Hematopoietic multipotent progenitor cell treated with erythropoietin and hydrocortisone succinate and interleukin-3 and kit ligand, for 4 days (in vitro differentiated cells): ENCODE measurements around the gene ARSB.
"Not testable (repeated sequence)": the region's sequence is repeated elsewhere in the genome, so short reads cannot be mapped to it uniquely, and the experiment has no call there.

ENCODE experiments used
- DNase-seq: peaks from one replicate; pipeline ENCODE4 v3.0.0-alpha.2; 2015

The ARSB gene

DNA sequence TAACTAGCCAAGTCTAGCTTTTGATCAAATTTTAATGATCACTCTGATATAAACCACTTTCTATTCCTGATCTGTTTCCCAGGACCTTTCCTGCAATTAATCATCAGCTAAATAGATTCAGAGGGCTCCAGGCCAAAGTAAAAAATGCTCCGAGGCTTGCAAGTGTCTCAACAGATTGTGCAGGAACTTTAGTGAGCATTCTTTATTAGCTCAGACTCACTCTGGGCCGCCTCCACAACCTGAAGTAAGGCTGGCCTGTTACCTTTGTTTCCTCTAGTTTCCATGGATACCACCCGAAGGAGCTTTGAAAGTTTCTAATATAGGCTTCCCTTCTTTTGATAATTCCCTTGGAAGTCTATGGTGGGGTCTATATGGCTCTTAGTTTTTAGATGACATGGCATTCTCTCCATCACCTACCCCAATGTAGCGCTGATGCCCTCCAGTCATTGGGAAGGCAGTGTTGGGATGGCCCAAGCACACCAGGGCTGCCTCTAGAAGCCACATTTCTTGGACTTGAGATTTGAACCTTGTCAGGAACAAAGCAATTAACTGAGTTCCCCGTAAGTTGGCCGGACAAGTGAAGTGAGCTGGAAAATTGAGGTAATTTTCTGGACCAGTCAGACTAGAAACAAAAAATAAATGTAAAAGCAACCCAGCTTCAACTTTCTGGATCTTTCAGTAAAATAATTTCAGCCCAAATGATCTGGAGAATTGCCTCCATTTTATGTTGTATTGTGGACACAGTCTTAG, 238.9 kb downstream of the ARSB start:
- DNase-seq: no peak

DNA sequence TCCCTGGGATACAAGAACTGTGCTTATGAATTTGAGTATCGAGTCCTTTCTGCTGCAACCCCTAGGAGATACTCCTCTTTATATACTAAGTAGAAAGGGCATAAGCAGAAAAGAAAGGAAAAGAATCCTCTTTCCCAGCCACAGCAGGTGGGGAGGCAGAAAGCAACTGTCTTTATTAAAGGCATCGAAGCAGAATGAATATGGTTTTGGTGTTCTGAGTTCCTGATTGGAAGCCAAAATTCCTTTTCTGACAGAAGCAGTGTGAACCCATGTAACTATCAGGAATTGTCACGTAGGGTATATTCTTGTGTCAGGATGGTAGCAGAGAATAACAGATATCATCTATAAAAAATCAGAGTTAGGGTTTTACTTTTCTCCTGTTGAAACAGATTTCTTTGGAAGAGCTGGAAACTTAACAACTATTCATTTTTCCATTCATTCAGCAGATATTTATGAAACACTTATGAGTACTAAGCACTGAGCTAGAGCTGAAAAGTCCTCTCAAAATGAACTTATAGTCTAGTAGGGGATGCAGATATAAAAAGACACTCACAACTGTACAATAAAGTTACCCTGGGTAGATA, 240.1 kb downstream of the ARSB start:
- no peak for DNase-seq

DNA sequence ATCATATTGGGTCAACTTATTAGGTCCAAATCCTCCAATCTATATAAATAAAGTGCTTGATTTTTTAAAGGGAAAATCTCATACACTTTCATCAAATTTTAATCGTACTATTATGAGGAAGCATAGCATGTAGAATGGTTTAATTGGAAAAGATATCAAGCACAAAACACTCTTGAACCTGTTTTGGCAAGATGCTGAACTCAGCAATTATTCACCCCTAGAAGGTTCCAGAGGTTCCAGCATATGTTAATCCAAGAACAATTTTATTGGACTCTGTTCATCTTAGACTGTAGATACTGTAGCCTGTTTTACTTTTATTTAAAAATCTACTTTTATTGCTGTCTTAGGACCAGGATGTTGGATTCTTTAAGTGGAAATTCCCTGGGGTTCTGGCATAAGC, 244.1 kb downstream of the ARSB start:
- DNase-seq: no peak

DNA sequence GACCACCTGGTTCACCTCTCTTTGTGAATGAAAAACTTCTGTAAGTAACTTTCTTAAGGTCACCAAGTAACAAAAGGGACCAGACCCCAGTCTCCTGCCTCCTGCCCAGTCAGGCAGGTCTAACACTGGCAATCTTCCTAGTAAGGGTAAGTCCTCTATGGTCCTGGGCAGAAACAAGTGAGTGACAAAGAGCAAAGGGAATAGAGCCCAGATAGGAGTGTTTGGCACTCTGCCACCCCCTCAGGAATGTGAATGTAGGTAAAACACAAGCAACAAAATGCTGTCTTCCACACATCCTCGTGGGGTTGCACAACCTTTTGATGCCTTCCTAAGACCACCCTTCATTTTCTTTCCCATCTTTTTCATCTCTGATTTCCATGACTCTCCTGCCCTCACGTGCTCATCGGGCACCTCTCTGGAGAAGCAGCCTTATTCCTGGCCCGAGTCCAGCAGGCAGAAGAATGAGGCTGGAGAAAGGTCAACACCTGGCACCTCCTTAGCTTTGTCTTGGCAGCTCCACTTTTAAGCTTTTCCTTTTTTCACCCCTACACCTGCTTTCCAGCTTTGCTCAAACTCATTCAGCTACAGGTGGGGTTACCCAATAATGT, 246.3 kb downstream of the ARSB start:
- no peak for DNase-seq

DNA sequence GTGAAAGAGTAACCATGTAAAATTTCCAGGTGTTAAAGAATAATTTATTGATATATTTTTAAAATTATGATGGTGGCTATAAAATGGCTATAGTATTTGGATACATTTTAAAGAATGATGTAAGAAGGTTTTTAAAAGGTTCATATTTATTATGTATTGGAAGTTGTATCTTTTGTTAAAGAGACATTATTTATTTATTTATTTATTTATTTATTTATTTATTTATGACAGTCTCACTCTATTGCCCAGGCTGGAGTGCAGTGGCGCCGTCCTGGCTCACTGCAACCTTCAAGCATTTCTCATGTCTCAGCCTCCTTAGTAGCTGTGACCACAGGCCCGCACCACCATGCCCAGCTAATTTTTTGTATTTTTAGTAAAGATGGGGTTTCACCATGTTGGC, 247.0 kb downstream of the ARSB start:
- no peak for DNase-seq

DNA sequence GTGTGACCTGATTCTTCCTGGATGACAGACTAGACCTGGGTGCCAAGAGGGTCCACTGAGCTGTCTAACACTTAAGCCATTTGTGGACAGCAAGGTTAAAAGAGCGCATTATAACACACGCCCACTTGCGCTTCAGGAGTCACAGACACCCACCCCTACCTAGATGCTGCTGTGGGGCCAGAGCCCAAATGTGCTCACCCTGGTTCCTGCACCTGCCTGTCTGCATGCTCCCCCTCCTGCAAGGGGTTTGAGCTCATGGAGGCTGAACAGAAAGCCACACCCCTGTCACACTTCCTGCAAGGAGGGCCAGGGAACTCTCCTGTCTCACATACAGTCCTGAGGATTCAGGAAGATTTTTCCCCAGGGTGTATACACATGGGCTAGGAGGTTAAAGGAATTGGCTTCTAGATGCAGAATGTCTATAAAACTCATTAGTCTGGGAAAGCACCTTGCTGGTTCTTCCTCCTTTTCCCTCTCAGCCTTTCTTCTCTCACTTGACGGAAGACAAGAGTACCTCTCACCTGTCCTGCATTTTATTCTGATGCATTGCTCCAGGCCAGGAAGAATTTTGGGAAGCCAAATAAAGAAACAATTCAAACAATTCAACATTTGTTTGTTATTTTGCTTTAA, 249.2 kb downstream of the ARSB start:
- no peak for DNase-seq

DNA sequence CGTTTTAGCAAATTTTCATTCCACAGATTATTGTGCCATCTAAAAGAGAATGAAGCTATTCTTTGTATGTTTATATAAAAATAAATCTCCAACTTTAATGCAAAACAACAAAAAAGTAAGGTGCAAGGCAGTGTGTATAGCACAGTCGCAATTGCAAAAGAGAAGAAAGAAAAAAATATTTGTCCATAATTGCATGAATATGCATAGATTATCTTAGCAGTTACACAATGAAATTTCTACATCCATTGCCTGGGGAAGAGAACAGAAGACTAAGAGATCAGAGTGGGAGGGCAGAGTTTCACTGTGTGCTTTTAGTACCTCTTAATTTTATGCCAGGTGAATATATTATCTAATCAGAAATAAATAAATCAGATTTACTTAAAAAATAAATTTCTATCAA, 250.2 kb downstream of the ARSB start:
- DNase-seq: no peak

DNA sequence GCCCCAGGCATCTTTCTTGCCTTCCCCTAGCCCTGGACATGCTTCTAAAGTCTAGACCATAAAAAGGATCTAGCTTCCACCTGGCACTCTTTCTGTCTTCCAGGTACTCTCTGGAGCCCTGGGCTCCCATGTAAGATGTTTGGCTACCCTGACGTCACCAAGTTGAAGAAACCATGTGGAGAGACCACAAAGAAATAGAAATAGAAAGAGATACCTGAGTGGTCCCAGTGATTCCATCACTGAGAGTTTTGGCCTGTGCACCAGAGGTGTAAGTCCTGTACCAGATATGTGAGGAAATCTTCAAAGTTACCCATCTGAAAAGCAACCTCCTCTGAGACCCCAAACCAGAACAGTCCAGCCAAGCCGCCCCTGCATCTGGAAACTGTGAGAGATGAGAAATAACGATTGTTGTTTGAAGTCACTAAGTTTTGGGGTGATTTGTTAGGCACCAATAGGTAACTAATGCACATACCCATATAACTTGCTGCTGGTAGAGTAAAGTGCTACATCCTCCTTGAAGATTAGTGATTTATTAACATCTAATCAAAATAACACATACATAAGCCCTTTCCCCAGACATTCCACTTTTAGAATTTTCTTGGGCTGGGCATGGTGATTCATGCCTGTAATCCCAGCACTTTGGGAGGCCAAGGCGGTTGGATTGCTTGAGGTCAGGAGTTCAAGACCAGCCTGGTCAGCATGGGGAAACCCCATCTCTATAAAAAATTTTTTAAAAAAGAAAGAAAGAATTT, 250.8 kb downstream of the ARSB start:
- no peak for DNase-seq

DNA sequence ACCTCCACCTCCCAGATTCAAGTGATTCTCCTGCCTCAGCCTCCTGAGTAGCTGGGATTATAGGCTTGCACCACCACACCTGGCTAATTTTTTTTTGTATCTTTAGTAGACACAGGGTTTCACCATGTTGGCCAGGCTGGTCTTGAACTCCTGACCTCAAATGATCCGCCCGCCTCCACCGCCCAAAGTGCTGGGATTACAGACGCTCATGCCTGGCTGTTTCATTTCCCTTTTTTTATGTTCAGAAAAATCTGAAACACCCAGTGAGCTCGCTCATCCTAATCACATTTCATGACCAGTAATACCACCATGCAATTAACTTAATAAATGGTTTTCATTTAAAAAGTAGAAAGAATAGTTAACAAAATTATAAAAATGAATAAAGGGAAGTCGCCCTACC, 252.4 kb downstream of the ARSB start:
- not testable (repeated sequence) for DNase-seq

DNA sequence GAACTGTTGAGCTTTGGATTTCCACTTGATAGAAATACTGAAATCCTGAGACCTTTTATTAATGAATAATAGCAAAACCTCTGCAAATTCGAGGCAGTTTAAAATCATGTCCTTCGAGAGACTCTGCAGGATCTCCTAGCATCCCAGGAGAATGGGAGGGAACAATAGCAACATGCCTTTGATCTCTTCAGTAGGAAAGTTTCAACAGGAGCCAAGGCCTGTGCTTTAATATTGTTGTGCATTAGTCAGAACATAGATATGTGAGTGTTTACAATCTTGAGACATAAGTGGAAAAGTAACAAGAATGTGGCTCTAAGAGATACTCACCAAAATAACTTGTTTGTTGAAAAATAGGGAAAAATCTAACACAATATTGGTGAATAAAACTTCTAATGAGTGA, 253.2 kb downstream of the ARSB start:
- no peak for DNase-seq

DNA sequence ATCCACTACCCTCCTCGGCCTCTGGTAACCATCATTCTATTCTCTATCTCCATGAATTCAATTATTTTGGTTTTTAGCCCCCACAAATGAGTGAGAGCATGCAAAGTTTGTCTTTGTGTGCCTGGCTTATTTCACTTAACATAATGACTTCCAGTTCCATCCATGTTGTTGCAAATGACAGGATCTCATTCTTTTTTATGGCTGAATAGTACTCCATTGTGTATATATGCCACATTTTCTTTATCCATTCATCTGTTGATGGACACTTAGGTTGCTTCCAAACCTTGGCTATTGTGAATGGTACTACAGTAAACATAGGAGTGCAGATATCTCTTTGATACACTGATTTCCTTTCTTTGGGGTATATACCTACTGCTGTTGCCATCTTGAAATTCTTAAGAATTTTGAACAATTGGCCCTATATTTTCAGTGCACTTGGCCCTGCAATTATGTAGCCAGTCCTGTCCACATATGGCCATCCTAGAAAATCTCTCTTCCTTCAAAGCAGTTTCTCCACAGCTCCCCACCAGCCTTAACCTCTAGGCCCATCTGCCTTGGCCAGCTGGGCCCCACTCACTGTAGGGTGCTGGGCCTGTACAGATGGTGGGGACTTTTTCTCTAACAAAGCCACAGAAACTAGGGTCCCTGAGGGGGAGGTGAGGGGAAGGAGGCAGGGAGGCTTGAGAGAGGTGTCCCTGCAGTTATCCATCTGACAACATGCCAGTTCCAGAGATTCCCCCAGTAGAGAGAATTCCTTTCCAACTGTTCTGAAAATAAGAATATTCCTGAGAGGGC, 254.6 kb downstream of the ARSB start:
- DNase-seq: no peak

DNA sequence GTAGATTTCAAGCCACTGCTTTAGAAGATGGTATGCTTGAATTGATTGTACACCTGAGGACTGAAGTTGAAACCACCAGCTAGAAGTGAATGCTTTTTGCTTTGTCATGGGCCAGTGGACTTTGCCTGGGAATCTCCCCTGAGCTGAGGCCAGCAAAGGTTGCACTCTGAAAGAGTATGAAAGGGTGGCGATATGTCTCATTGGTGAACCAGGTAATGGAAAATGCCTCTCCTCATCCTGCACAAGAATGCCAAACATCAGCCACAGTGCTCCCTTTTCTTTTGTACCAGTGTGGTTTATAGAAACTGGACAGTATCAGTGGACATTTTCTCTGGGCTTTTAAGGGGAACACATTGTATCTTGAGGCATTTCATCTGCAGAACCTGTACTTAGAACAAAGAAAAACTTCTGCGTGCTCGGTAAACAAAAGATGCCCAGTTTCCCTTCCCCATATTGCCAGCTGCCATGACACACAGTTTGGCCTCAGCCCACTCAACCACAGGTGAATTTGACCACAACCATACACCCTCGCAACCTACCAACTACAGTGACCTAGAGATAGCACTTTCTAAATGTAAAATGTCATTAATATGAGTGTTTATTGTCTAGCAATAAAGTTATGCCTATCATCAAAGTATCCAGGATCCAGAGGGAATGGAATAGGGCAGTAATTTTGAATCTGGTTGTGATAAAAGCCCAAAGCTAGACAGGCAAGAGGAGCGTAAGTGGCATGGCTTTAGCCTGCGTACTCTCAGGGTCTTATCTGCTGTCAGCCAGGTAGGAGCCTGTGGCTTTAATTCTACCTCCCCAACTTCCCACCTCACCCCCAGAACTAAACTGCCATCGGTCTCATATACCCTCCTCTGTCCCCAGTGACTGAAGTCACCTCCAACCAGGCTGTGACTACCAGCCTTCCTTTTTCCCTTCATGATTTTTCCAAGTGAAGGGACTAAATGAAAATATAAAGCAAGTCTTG, 257.0 kb downstream of the ARSB start:
- no peak for DNase-seq
